Ovary (tissue), 9 donors: ENCODE results near the gene RASL12. TPM values are rescaled to one million over a fixed set of nuclear protein-coding genes. Genes with fewer than 3 reads are reported as not detected.

ENCODE experiments used
- DNase-seq, 5 donors: peaks; one replicate each; pipeline ENCODE4 v3.0.0-alpha.2; 2019 to 2020
- H3K27ac ChIP-seq, 2 donors: fragments of 200-600 bp; one replicate each; pipeline versions ENCODE4 v1.5.1 to v1.8.0; 2019 to 2022
- H3K27me3 ChIP-seq: fragments of 200-600 bp; one replicate; pipeline ENCODE4 v1.8.0; 2022
- H3K36me3 ChIP-seq: fragments of 200-600 bp; sonication (generic); one replicate; pipeline ENCODE4 v1.5.1; 2019
- H3K4me1 ChIP-seq: one replicate; pipeline ENCODE4 v1.8.1; 2013; ENCODE audit warnings: mild to moderate bottlenecking, moderate library complexity; ENCODE audit not compliant: insufficient read depth
- H3K4me3 ChIP-seq: fragments of 200-600 bp; sonication (generic); one replicate; pipeline ENCODE4 v1.5.1; 2017
- H3K9me3 ChIP-seq, 2 donors: fragments of 200-600 bp in 1 of 2; sonication (generic) in 1 of 2; one replicate each; pipeline versions ENCODE4 v1.5.1 to v1.8.1; 2013 to 2019; ENCODE audit warnings: mild to moderate bottlenecking in 1 of 2, moderate library complexity in 1 of 2
- EP300 ChIP-seq: sonication (generic); formaldehyde crosslinking; IDR thresholded peaks from one replicate; pipeline ENCODE4 v1.6.1; 2017; ENCODE audit warnings: antibody characterized with exemption
- POLR2A ChIP-seq: fragments of 450-650 bp; IDR thresholded peaks from one replicate; pipeline ENCODE4 v1.6.1; 2017; ENCODE audit warnings: antibody characterized with exemption, mild to moderate bottlenecking, moderate library complexity
- WGBS, 3 donors: extraction: QIAGEN DNeasy Blood & Tissue Kit in 1 of 3; methylation state at CpG; one replicate each; pipeline versions ENCODE4 v1.1.5 to v1.1.7; 2013 to 2017; 5-methylcytosine and 5-hydroxymethylcytosine counted together
- intact Hi-C, 4 donors: fragments of 100-400 bp; cut with DNase I; formaldehyde crosslinking; loops; one replicate each; pipeline versions ENCODE4 v1.11.0 to v1.15.1; 2022 to 2023
- polyA plus RNA-seq, 2 donors: library from polyadenylated mRNA; stranded (reverse); fragments of 200-250 nt in 1 of 2; fragments of 350-450 nt in 1 of 2; fragmentation: Illumina TruSeq in 1 of 2; extraction: RNeasy Lipid Tissue Mini Kit (QIAGEN cat#74804) in 1 of 2; gene quantifications; one replicate each; pipeline ENCODE4 v1.2.3, GENCODE V29; 2013 to 2014
- total RNA-seq, 7 donors: library from RNA; depleted of rRNA in 2 of 7; stranded (reverse); fragments of >200 nt in 2 of 7; fragmentation: NEBNext Ultra II Directional in 3 of 7; extraction: Animal tissue kit (Norgen Biotek cat#: 25700) in 3 of 7; gene quantifications; one replicate each; pipeline versions ENCODE4 v1.1.0 to v1.2.4, GENCODE V29; 2016 to 2023
- TF ChIP-seq, protein P1 (sequence below), 3 donors: fragments of 450-650 bp in 2 of 3; fragments of 200-600 bp in 1 of 3; IDR thresholded peaks; one replicate each; pipeline versions ENCODE4 v1.5.1 to v1.8.0; 2016 to 2022; ENCODE audit warnings: antibody characterized with exemption in 3 of 3, mild to moderate bottlenecking in 1 of 3
- donor health status: DM: no; HTN: no; CAD: no; lungs with moderate emphysema.
- donor health status: DM: no; HTN: no; CAD: no.
- donor health status: Bipolar disorder and iron deficiency.
- donor health status: DM: yes; HTN: yes; CAD: no.
- donor health status: DM: no; HTN: no; CAD: no.
- donor health status: DM: yes; HTN: yes; CAD: no.

The RASL12 gene
- total and polyA plus RNA-seq, 9 donors: 4.8 to 31.1 (median 17.4) TPM

DNA sequence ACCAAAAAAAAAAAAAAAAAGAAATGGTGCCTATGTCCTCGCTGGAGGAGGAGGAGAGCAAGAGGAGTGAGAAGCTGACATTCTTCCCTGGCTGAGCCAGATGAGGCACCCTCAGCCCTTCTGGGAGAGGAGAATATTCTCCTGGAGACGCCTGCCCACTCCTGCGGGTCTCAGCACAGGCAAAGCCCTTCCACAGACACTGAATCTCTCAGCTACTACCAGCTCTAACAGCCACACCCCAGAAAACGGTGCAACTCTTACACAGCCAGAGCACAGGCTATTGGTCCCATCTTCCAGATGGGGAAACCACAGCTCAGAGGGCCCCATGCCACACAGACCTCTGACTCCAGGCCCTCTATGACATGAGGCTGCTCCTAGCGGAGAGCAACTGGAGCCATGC, 5.7 kb downstream of the RASL12 start:
- 80 to 91% (median 82%) methylated on average over 5 of the region's 5 CpGs for WGBS, 3 donors
- H3K27ac ChIP-seq: no peak overlapping the region
- no peaks in the 10 kb centered on the region for H3K36me3 ChIP-seq
- H3K4me1 ChIP-seq: peaks cover 3% of the 10 kb centered on the region
- no peaks in the 10 kb centered on the region for H3K27me3 ChIP-seq
- TF ChIP-seq EP300 (no peak), POLR2A (no peak)
- TF ChIP-seq, protein P1, sequence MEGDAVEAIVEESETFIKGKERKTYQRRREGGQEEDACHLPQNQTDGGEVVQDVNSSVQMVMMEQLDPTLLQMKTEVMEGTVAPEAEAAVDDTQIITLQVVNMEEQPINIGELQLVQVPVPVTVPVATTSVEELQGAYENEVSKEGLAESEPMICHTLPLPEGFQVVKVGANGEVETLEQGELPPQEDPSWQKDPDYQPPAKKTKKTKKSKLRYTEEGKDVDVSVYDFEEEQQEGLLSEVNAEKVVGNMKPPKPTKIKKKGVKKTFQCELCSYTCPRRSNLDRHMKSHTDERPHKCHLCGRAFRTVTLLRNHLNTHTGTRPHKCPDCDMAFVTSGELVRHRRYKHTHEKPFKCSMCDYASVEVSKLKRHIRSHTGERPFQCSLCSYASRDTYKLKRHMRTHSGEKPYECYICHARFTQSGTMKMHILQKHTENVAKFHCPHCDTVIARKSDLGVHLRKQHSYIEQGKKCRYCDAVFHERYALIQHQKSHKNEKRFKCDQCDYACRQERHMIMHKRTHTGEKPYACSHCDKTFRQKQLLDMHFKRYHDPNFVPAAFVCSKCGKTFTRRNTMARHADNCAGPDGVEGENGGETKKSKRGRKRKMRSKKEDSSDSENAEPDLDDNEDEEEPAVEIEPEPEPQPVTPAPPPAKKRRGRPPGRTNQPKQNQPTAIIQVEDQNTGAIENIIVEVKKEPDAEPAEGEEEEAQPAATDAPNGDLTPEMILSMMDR (IDR thresholded peaks at IDR 0.05): no peak
- H3K4me3 ChIP-seq: no peak overlapping the region
- intact Hi-C loops: no loop called here
- no peaks in the 10 kb centered on the region for H3K9me3 ChIP-seq
- DNase-seq: peak in 1 of 5 donors; percentile 3

DNA sequence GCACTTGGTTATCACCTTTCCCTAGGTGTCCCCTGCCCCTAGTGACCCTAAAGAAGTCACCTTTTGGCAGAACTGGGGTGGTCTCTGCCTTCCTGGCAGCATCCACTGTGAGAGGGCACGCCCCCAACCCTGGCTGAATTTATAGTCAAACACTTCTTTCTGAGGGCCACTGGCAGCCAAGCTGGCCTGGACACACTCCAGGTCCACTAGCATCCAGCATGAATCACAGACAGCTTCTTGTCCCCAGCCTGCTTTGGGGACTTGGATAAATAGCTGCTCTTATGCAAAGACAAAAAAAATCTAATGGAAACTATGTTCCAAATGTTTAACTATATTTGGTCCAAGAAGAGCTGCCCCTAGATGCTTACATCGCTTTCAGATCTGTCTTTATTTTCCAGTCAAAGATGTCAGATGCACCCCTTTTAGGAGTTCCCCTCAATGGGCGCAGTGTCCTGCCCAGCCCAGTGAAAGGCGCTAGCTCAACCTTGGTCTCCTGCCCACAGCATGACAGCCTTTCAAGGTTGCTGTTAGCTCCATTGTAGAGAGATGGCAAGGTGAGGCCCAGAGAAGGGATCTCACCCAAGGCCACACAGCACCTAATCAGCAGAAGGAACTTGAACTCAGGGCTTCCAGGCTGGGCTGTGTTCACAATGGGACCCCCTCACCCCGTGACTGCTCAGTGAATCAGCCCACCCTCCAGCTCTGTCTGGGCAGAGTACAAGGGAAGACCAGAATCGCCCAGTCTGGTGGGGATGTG, 7.0 kb downstream of the RASL12 start:
- peak overlapping the region in 1 of 2 donors; percentile 6 for H3K27ac ChIP-seq
- no peak for TF ChIP-seq EP300
- TF ChIP-seq, protein P1 (IDR thresholded peaks at IDR 0.05): no peak
- no peak for TF ChIP-seq POLR2A
- WGBS, 3 donors: 88 to 92% (median 88%) methylated on average over 6 of the region's 6 CpGs
- H3K4me1 ChIP-seq: no peaks in the 10 kb centered on the region
- H3K9me3 ChIP-seq: no peaks in the 10 kb centered on the region
- intact Hi-C loops: no loop called here
- no peaks in the 10 kb centered on the region for H3K36me3 ChIP-seq
- peak in 1 of 5 donors; percentile 17 for DNase-seq
- H3K27me3 ChIP-seq: no peaks in the 10 kb centered on the region
- H3K4me3 ChIP-seq: no peak overlapping the region

DNA sequence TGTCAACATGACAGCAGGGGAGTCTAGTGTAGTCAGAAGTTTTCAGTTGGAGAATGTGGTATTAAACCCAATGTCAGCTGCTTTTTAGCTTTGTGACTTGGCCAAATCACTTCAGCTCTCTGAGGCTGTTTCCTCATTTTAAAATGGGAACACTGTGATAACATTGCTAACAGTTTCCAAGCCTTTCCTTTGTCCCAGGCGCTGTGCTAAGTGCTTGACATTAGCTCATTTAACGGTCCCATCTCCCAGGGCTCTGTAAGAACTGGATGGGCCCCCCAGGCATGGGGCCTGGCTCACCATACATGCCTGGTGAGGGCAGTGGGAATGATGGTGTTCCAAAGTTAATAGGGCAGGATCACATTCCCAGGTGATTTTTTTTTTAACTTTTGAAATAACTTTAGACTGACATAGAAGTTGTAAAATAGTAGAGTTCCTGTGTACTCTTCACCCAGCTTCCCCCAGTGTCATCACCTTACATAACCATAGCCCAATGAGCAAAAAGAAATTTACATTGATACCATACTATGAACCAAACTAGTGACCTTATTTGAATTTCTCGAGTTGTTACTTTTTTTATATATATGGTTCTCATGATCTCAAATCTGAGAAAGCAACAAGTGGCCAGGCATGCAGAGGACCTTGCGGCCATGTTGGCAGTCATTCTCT, 7.7 kb downstream of the RASL12 start:
- Histone ChIP-seq H3K27me3 (no peaks in the 10 kb centered on the region), H3K4me3 (no peak overlapping the region), H3K4me1 (no peaks in the 10 kb centered on the region), H3K9me3 (no peaks in the 10 kb centered on the region), H3K27ac (no peak overlapping the region), H3K36me3 (no peaks in the 10 kb centered on the region)
- TF ChIP-seq, protein P1 (IDR thresholded peaks at IDR 0.05): no peak
- no peak for TF ChIP-seq POLR2A
- no peak for TF ChIP-seq EP300
- 83 to 94% (median 93%) methylated on average over 4 of the region's 4 CpGs for WGBS, 3 donors
- intact Hi-C loops: loop anchor here in 1 of 4 donors (10.0 kb wide), 1 partner anchor 215 kb away; no protein-coding TSS in a partner anchor
- peak in 1 of 5 donors; percentile 0 for DNase-seq

DNA sequence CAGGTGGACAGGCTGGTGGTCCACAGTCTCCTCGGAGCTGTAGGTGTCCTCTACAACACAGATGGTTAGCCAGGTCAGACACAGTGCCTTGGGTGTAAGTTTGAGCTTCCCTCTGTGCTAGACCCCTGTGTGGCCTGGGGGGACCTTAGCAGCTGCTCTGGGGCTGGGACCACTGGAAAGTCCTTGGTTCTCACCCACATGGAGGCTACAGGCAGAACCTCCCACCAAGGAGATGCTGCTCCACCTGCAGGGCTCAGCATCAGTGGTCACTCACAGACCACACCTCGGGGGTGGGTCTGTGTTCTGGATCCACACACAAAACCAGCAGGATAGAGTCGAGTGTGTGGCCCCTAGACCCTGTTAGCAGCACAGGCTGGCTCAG, 8.4 kb downstream of the RASL12 start:
- WGBS, 3 donors: 82 to 94% (median 86%) methylated on average over 3 of the region's 3 CpGs
- no peaks in the 10 kb centered on the region for H3K36me3 ChIP-seq
- H3K27me3 ChIP-seq: no peaks in the 10 kb centered on the region
- DNase-seq: peak in 1 of 5 donors; percentile 6
- intact Hi-C loops: loop anchor here in 1 of 4 donors (10.0 kb wide), 1 partner anchor 215 kb away; no protein-coding TSS in a partner anchor
- no peak overlapping the region for H3K4me3 ChIP-seq
- TF ChIP-seq POLR2A (no peak), EP300 (no peak)
- TF ChIP-seq, protein P1 (IDR thresholded peaks at IDR 0.05): no peak
- H3K27ac ChIP-seq: no peak overlapping the region
- no peaks in the 10 kb centered on the region for H3K4me1 ChIP-seq
- H3K9me3 ChIP-seq: no peaks in the 10 kb centered on the region
